ENCODE results near the gene NPIPA3. TPM values are rescaled to one million over a fixed set of nuclear protein-coding genes. Genes with fewer than 3 reads are reported as not detected.
"Not testable (repeated sequence)": the region's sequence is repeated elsewhere in the genome, so short reads cannot be mapped to it uniquely, and the experiment has no call there.

The NPIPA3 gene
- 3.3 and 3.4 TPM in 2 replicates for polyA plus RNA-seq
- 0.81 TPM in 1 of 2 replicates, not detected in the other for polyA minus RNA-seq

DNA sequence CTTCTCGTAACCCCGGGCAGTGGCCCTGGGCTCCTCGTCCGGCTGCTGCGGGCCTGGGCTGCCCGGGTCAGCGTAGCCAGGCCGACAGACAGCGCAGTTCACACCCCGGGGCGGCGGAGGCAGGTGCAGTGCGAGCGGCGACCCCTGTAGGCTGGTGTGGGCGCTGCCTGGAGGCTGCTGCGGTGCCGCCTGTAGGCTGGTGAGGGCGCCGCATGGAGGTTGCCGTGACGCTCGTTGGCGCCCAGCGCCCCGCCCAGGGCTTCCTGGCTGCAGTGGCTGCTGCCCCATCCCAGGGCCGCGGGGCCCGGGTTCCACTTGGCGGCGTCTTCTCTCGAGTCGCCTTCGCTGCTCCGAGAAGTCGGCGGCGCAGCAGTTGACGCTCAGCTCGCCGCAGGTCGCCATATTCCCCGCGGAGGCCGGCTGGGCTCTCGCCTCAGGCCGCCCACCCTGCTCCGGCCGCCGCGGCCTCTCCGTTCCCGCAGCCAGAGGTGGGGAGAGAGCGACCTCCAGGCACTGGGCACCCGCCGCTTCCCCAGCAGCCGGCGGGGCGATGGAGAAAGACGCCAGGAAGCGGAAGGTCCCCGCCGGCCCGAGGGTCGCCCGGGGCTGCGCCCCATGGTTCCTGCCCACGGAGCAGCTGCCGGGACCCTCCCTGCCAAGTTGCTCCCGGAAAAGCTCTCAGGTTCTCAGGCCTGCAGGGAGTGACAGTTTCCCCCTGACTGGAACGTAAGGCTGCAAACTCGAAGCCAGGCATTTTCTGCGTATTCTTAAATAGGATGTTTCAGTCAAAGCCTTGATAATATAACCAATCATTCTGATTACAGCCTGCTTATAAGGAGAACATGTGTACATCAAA, at the start of gene NPIPA3:
Gene NPIPA3, plus strand, starts transcription at position 256 of the 856 bp plus-strand sequence. CDS start 5,533 bp downstream, outside the sequence.
- not testable (repeated sequence) for H3K4me2 ChIP-seq (ENCODE audit: low read length); H3K9ac ChIP-seq (ENCODE audit: low read length); H3K36me3 ChIP-seq (ENCODE audit: insufficient read depth, low read length); H3K27me3 ChIP-seq (ENCODE audit: insufficient read depth, low read depth, low read length); H3K79me2 ChIP-seq (replicated peaks; ENCODE audit: insufficient read depth, low read length); H3F3A ChIP-seq (ENCODE audit: insufficient read depth, low read length, poor library complexity, severe bottlenecking); H3K9me2 ChIP-seq (ENCODE audit: insufficient read depth, low read length); H2AFZ ChIP-seq (ENCODE audit: low read depth, low read length); H4K20me1 ChIP-seq (ENCODE audit: insufficient read depth); H3K27ac ChIP-seq (ENCODE audit: low read length); H3K9me3 ChIP-seq (ENCODE audit: low read length); H3K4me3 ChIP-seq (ENCODE audit: low read length)

DNA sequence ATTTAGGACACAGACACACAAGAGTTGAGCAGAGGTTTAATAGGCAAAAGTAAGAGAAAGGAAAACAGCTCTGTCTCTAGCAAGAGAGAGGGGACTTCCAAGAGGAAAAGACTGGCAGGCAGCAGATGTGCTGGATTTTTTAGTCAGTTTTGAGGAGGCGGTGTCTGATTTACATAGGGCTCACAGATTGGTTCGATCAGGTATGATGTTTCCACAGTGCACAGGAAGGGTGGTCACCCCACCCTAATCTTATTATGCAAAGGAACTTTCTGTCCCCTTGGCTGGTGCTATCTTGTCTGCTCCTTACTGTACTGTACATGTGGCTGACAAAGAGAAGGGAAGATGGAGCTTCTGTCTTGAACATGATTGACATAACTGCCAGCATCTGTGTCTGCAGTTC, 45.1 kb upstream of the NPIPA3 start:
- no peak overlapping the region for H3K4me3 ChIP-seq (ENCODE audit: low read length)
- no peaks in the 10 kb centered on the region for H4K20me1 ChIP-seq (ENCODE audit: insufficient read depth)
- H3K36me3 ChIP-seq (ENCODE audit: insufficient read depth, low read length): peaks cover 5% of the 10 kb centered on the region
- H3K4me2 ChIP-seq (ENCODE audit: low read length): no peak overlapping the region
- no peaks in the 10 kb centered on the region for H3F3A ChIP-seq (ENCODE audit: insufficient read depth, low read length, poor library complexity, severe bottlenecking)
- H3K9ac ChIP-seq (ENCODE audit: low read length): peak overlapping the region; percentile 16
- H3K79me2 ChIP-seq (replicated peaks; ENCODE audit: insufficient read depth, low read length): no peaks in the 10 kb centered on the region
- TF ChIP-seq EP300 (conservative IDR thresholded peaks at IDR 0.05; ENCODE audit: poor library complexity, severe bottlenecking): peak; percentile 39
- TF ChIP-seq RAD21 (conservative IDR thresholded peaks at IDR 0.05): no peak
- peak overlapping the region; percentile 59 for H3K27ac ChIP-seq (ENCODE audit: low read length)
- H2AFZ ChIP-seq (ENCODE audit: low read depth, low read length): no peak overlapping the region
- no peaks in the 10 kb centered on the region for H3K9me3 ChIP-seq (ENCODE audit: low read length)
- no peaks in the 10 kb centered on the region for H3K27me3 ChIP-seq (ENCODE audit: insufficient read depth, low read depth, low read length)
- no peaks in the 10 kb centered on the region for H3K9me2 ChIP-seq (ENCODE audit: insufficient read depth, low read length)

DNA sequence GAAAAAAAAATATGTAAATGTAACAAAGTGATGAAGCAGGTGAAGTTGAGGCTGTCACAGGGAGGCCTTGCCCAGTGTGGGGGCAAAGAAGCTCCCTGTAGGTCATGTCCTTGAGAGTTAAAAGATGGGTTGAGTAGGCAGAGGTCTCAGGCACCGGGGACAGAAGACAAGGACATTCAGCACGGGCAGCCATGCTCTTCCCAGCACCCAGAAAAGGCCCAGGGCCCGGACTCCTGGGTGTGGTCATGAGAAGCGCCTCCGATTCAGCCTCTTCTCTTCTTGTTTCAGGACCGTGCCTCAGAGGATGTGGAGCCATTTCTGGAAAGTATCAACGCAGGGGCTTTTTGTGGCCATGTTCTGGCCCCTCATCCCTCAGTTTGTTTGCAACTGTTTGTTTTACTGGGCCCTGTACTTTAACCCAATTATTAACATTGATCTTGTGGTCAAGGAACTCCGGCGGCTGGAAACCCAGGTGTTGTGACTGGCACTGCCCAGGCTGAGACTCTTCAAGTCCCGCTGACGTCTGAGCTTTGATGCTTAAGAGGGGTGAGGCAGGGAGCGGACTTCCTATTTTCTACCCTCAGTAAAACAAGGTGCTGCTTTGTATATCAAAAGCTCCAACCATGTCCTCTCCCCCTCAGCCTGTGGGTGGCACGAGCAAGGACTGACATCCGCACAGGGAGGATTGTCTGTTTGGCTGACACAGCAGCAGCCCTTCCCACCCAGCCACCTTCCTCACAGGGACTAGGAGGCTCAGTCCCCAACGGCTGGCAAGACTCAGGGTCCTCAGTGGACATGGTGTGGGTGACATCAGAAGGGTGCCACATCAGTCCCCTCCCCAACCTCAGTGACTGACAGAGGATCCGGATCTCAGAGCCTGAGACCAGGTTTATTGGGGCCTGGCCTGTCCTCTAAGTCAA, 35.6 kb upstream of the NPIPA3 start:
- no peaks in the 10 kb centered on the region for H3K9me3 ChIP-seq (ENCODE audit: low read length)
- H3K9ac ChIP-seq (ENCODE audit: low read length): no peak overlapping the region
- no peak overlapping the region for H3K27ac ChIP-seq (ENCODE audit: low read length)
- H3K4me2 ChIP-seq (ENCODE audit: low read length): no peak overlapping the region
- no peaks in the 10 kb centered on the region for H3F3A ChIP-seq (ENCODE audit: insufficient read depth, low read length, poor library complexity, severe bottlenecking)
- no peak overlapping the region for H2AFZ ChIP-seq (ENCODE audit: low read depth, low read length)
- no peaks in the 10 kb centered on the region for H3K27me3 ChIP-seq (ENCODE audit: insufficient read depth, low read depth, low read length)
- H3K9me2 ChIP-seq (ENCODE audit: insufficient read depth, low read length): no peaks in the 10 kb centered on the region
- TF ChIP-seq POLR2AphosphoS5 (IDR thresholded peaks at IDR 0.05): no peak
- TF ChIP-seq CTCF (IDR thresholded peaks at IDR 0.05; ENCODE audit: poor library complexity, severe bottlenecking): no peak
- no peak for TF ChIP-seq TAF1 (IDR thresholded peaks at IDR 0.05; ENCODE audit: low read depth)
- no peak for TF ChIP-seq SMC3 (conservative IDR thresholded peaks at IDR 0.05; ENCODE audit: poor library complexity)
- no peak for TF ChIP-seq EZH2 (IDR thresholded peaks at IDR 0.05; ENCODE audit: borderline replicate concordance, insufficient read depth, low read length, poor library complexity, severe bottlenecking)
- no peak for TF ChIP-seq RAD21 (conservative IDR thresholded peaks at IDR 0.05)
- no peak for TF ChIP-seq MXI1 (conservative IDR thresholded peaks at IDR 0.05; ENCODE audit: poor library complexity, severe bottlenecking)
- TF ChIP-seq EP300 (conservative IDR thresholded peaks at IDR 0.05; ENCODE audit: poor library complexity, severe bottlenecking): no peak
- TF ChIP-seq, protein P1, sequence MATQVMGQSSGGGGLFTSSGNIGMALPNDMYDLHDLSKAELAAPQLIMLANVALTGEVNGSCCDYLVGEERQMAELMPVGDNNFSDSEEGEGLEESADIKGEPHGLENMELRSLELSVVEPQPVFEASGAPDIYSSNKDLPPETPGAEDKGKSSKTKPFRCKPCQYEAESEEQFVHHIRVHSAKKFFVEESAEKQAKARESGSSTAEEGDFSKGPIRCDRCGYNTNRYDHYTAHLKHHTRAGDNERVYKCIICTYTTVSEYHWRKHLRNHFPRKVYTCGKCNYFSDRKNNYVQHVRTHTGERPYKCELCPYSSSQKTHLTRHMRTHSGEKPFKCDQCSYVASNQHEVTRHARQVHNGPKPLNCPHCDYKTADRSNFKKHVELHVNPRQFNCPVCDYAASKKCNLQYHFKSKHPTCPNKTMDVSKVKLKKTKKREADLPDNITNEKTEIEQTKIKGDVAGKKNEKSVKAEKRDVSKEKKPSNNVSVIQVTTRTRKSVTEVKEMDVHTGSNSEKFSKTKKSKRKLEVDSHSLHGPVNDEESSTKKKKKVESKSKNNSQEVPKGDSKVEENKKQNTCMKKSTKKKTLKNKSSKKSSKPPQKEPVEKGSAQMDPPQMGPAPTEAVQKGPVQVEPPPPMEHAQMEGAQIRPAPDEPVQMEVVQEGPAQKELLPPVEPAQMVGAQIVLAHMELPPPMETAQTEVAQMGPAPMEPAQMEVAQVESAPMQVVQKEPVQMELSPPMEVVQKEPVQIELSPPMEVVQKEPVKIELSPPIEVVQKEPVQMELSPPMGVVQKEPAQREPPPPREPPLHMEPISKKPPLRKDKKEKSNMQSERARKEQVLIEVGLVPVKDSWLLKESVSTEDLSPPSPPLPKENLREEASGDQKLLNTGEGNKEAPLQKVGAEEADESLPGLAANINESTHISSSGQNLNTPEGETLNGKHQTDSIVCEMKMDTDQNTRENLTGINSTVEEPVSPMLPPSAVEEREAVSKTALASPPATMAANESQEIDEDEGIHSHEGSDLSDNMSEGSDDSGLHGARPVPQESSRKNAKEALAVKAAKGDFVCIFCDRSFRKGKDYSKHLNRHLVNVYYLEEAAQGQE (IDR thresholded peaks at IDR 0.05; ENCODE audit: borderline replicate concordance): no peak
- H4K20me1 ChIP-seq (ENCODE audit: insufficient read depth): no peaks in the 10 kb centered on the region
- H3K36me3 ChIP-seq (ENCODE audit: insufficient read depth, low read length): no peaks in the 10 kb centered on the region
- no peaks in the 10 kb centered on the region for H3K79me2 ChIP-seq (replicated peaks; ENCODE audit: insufficient read depth, low read length)
- H3K4me3 ChIP-seq (ENCODE audit: low read length): no peak overlapping the region

Data from neural cell (in vitro differentiated cells).